GM23338 (cell line): ENCODE results near the gene LMF1. TPM values are rescaled to one million over a fixed set of nuclear protein-coding genes. Genes with fewer than 3 reads are reported as not detected.

Source experiments
- ATAC-seq: fragments of 200-7000 bp; cut with Tn5 transposase; 3 replicates; pipeline ENCODE4 v1.9.1; 2020
- DNase-seq: peaks from one replicate; pipeline ENCODE4 v3.0.0-alpha.2; 2015; ENCODE audit warnings: low spot score
- H2AFZ ChIP-seq: fragments of 200-600 bp; sonication (generic); 2 replicates; pipeline ENCODE4 v1.8.0; 2016; ENCODE audit warnings: antibody characterized with exemption, mild to moderate bottlenecking, moderate library complexity
- H3F3A ChIP-seq: fragments of 200-600 bp; sonication (generic); replicated peaks from 2 replicates; pipeline ENCODE4 v1.8.0; 2017; ENCODE audit warnings: antibody characterized with exemption, mixed run types, low read depth
- H3K27ac ChIP-seq: fragments of 200-600 bp; sonication (generic); 2 replicates; pipeline ENCODE4 v1.6.1; 2016; ENCODE audit warnings: low read depth
- H3K27me3 ChIP-seq: fragments of 200-600 bp; sonication (generic); 2 replicates; pipeline ENCODE4 v1.8.0; 2016; ENCODE audit warnings: mild to moderate bottlenecking, mixed run types, moderate library complexity; ENCODE audit not compliant: insufficient read depth
- H3K36me3 ChIP-seq: fragments of 200-600 bp; sonication (generic); 2 replicates; pipeline ENCODE4 v1.8.0; 2016; ENCODE audit warnings: mild to moderate bottlenecking; ENCODE audit not compliant: insufficient read depth
- H3K4me1 ChIP-seq: fragments of 200-600 bp; sonication (generic); 2 replicates; pipeline ENCODE4 v1.8.0; 2016; ENCODE audit warnings: mild to moderate bottlenecking, moderate library complexity; ENCODE audit not compliant: insufficient read depth
- H3K4me2 ChIP-seq: fragments of 200-600 bp; sonication (generic); 2 replicates; pipeline ENCODE4 v1.7.1; 2017; ENCODE audit warnings: mixed run types
- H3K4me3 ChIP-seq: fragments of 200-600 bp; sonication (generic); 2 replicates; pipeline ENCODE4 v1.6.1; 2016; ENCODE audit warnings: mixed run types
- H3K79me2 ChIP-seq: fragments of 200-600 bp; sonication (generic); replicated peaks from 2 replicates; pipeline ENCODE4 v1.8.0; 2017; ENCODE audit warnings: mild to moderate bottlenecking; ENCODE audit not compliant: insufficient read depth
- H3K9me2 ChIP-seq: fragments of 200-600 bp; sonication (generic); 2 replicates; pipeline ENCODE4 v1.8.0; 2017; ENCODE audit not compliant: insufficient read depth
- H4K20me1 ChIP-seq: fragments of 200-600 bp; sonication (generic); replicated peaks from 2 replicates; pipeline ENCODE4 v1.8.0; 2017; ENCODE audit warnings: mild to moderate bottlenecking; ENCODE audit not compliant: insufficient read depth
- H3K27ac Mint-ChIP-seq: 2 replicates; pipeline ENCODE4 v1.8.0; 2020; ENCODE audit warnings: inconsistent platforms, mild to moderate bottlenecking, moderate library complexity, mixed read lengths
- H3K27me3 Mint-ChIP-seq: 3 replicates; pipeline ENCODE4 v1.8.0; 2022; ENCODE audit warnings: low read depth, mild to moderate bottlenecking, moderate library complexity, mixed read lengths, inconsistent platforms; ENCODE audit not compliant: insufficient read depth, poor library complexity
- H3K36me3 Mint-ChIP-seq: 3 replicates; pipeline ENCODE4 v1.8.0; 2021; ENCODE audit warnings: low read depth, mild to moderate bottlenecking, inconsistent platforms, moderate library complexity, mixed read lengths
- H3K4me1 Mint-ChIP-seq: 3 replicates; pipeline ENCODE4 v1.8.0; 2020; ENCODE audit warnings: mild to moderate bottlenecking, inconsistent platforms, mixed read lengths
- H3K4me3 Mint-ChIP-seq: 3 replicates; pipeline ENCODE4 v1.8.0; 2021; ENCODE audit warnings: moderate library complexity, mild to moderate bottlenecking, inconsistent platforms, mixed read lengths
- H3K9me3 Mint-ChIP-seq: 3 replicates; pipeline ENCODE4 v1.8.0; 2020; ENCODE audit warnings: moderate library complexity, mild to moderate bottlenecking, inconsistent platforms, mixed read lengths
- CREB1 ChIP-seq: fragments of 250-450 bp; sonication (Bioruptor Pico); IDR thresholded peaks from 2 replicates; pipeline ENCODE4 v1.5.0; 2020; ENCODE audit warnings: low read depth, mild to moderate bottlenecking, moderate library complexity
- EZH2 ChIP-seq: fragments of 200-600 bp; sonication (generic); IDR thresholded peaks from one replicate; pipeline ENCODE4 v1.8.0; 2017; ENCODE audit warnings: antibody characterized with exemption, mild to moderate bottlenecking, low read depth; ENCODE audit not compliant: unreplicated experiment
- EZH2phosphoT487 ChIP-seq: fragments of 200-600 bp; sonication (generic); IDR thresholded peaks from one replicate; pipeline ENCODE4 v1.8.1; 2018; ENCODE audit warnings: antibody characterized with exemption; ENCODE audit not compliant: unreplicated experiment
- JUNB ChIP-seq: IDR thresholded peaks from one replicate; pipeline ENCODE4 v1.6.1; 2016; ENCODE audit warnings: antibody characterized with exemption; ENCODE audit not compliant: unreplicated experiment
- NANOG ChIP-seq: IDR thresholded peaks from 2 replicates; pipeline ENCODE4 v1.6.1; 2016; ENCODE audit warnings: antibody characterized with exemption, borderline replicate concordance
- POLR2AphosphoS5 ChIP-seq: IDR thresholded peaks from 2 replicates; pipeline ENCODE4 v1.6.1; 2016; ENCODE audit warnings: antibody characterized with exemption, low read depth
- STAT1 ChIP-seq: IDR thresholded peaks from one replicate; pipeline ENCODE4 v1.6.1; 2016; ENCODE audit warnings: antibody characterized with exemption; ENCODE audit not compliant: unreplicated experiment
- ZNF114 ChIP-seq: fragments of 250-450 bp; sonication (Bioruptor Pico); IDR thresholded peaks from 2 replicates; pipeline ENCODE4 v1.5.0; 2020; ENCODE audit warnings: mild to moderate bottlenecking, moderate library complexity
- ZNF331 ChIP-seq: fragments of 250-450 bp; sonication (Bioruptor Pico); IDR thresholded peaks from 2 replicates; pipeline ENCODE4 v1.5.0; 2020; ENCODE audit warnings: low read depth, mild to moderate bottlenecking, moderate library complexity
- polyA plus RNA-seq: library from polyadenylated mRNA; unstranded; fragments of >200 nt; fragmentation: Nextera tagmentation; extraction: Ambion mirVana; gene quantifications from 2 replicates; pipeline ENCODE4 v1.2.1, GENCODE V29; 2016
- total RNA-seq: library from RNA; depleted of rRNA; stranded (reverse); fragments of >200 nt; shearing (Covaris generic); gene quantifications from 2 replicates; pipeline ENCODE4 v1.2.3, GENCODE V29; 2014
- TF ChIP-seq, protein P1 (sequence below), 2 experiments: fragments of 200-600 bp in 1 of 2; sonication (generic) in 1 of 2; conservative IDR thresholded peaks; 2 replicates each; pipeline versions ENCODE4 v1.5.1 to v1.6.1; 2016 to 2017; ENCODE audit warnings: antibody characterized with exemption in 2 of 2, low read depth in 2 of 2, mild to moderate bottlenecking in 2 of 2, moderate library complexity in 1 of 2
- TF ChIP-seq, protein P2 (sequence below): IDR thresholded peaks from one replicate; pipeline ENCODE4 v1.6.1; 2018; ENCODE audit warnings: antibody characterized with exemption; ENCODE audit not compliant: unreplicated experiment
- TF ChIP-seq, protein P3 (sequence below): IDR thresholded peaks from 2 replicates; pipeline ENCODE4 v1.6.1; 2016; ENCODE audit warnings: antibody characterized with exemption

Gene LMF1
- total and polyA plus RNA-seq, 2 experiments from 2014 or later = 4.2 to 10.1 TPM

DNA sequence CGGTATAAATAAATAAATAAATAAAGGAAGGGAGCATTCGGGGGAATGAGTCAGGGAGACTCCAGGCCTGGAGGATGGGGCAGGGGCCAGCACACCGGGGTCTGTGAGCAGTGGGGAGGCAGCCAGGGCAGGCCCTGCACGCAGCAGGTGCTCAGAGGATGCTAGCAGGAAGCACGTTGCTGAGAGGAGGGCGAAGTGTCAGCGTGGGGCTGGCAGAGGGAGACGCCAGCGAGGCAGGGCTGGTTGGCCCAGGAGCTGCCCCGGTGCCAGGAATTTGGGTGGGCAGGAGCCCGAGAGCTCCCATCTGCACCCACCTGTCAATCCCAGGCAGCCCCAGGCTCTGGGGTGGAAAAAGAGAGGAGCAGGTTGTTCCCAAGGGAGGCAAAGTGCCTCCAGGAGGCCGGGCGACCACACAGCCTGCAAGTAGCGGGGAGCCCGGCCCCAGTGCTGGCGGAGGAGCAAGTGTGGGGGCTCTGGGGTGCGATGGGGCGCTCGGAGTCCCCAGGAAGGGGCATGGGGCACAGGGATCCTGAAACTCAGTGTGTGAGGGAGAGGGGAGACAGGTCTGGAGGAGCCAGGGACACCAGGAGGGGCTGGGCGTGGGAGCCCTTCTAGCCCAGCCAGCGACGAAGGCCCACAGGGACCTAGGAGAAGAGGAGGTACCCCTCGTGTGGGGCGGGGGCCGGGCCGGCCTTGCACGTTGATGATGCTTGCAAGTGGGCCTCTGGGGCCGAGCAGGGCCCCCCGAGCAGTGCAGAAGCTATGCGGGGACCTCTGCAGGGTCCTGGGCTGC, 38.8 kb upstream of the LMF1 start:
- Histone ChIP-seq H3K27me3 (no peaks in the 10 kb centered on the region), H3K4me3 (no peak overlapping the region)

DNA sequence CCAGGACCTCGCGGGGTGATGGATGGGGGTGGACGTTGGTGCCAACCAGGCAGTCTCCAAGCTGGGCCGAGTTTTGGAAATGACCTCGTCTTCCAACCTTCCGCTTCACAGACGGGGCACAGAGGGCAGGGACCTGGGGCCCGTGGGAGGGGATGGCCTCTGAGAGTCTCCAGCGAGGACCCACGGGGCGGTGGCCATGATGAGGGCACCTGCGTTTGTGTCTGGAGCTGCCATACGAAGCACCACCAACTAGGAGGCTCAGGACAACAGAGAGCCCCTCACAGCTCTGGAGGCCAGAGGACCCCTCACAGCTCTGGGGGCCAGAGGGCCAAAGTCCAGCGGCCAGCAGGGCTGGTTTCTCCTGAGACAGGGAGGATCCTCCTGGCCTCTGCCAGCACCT, 37.3 kb upstream of the LMF1 start:
- H3K4me2 ChIP-seq = no peak overlapping the region
- no peaks in the 10 kb centered on the region for H3K36me3 ChIP-seq
- no peak overlapping the region for H3K27ac ChIP-seq
- H3K27me3 Mint-ChIP-seq = peaks cover 7% of the 10 kb centered on the region
- no peaks in the 10 kb centered on the region for H3F3A ChIP-seq
- H3K4me1 Mint-ChIP-seq = no peaks in the 10 kb centered on the region
- no peak overlapping the region for H3K4me3 ChIP-seq
- no peak overlapping the region for H3K4me3 Mint-ChIP-seq
- H3K27ac Mint-ChIP-seq = no peak overlapping the region
- no peaks in the 10 kb centered on the region for H3K36me3 Mint-ChIP-seq
- no peaks in the 10 kb centered on the region for H4K20me1 ChIP-seq
- no peaks in the 10 kb centered on the region for H3K4me1 ChIP-seq
- ATAC-seq (no peak), DNase-seq (no peak)
- no peak overlapping the region for H2AFZ ChIP-seq
- H3K9me2 ChIP-seq = no peaks in the 10 kb centered on the region
- H3K27me3 ChIP-seq = no peaks in the 10 kb centered on the region
- no peaks in the 10 kb centered on the region for H3K9me3 Mint-ChIP-seq
- H3K79me2 ChIP-seq = no peaks in the 10 kb centered on the region
- TF ChIP-seq EZH2phosphoT487 (no peak), ZNF331 (CRISPR knock-in tag) (no peak), ZNF114 (no peak), STAT1 (no peak), JUNB (no peak), NANOG (no peak), POLR2AphosphoS5 (no peak)
- TF ChIP-seq, protein P1, sequence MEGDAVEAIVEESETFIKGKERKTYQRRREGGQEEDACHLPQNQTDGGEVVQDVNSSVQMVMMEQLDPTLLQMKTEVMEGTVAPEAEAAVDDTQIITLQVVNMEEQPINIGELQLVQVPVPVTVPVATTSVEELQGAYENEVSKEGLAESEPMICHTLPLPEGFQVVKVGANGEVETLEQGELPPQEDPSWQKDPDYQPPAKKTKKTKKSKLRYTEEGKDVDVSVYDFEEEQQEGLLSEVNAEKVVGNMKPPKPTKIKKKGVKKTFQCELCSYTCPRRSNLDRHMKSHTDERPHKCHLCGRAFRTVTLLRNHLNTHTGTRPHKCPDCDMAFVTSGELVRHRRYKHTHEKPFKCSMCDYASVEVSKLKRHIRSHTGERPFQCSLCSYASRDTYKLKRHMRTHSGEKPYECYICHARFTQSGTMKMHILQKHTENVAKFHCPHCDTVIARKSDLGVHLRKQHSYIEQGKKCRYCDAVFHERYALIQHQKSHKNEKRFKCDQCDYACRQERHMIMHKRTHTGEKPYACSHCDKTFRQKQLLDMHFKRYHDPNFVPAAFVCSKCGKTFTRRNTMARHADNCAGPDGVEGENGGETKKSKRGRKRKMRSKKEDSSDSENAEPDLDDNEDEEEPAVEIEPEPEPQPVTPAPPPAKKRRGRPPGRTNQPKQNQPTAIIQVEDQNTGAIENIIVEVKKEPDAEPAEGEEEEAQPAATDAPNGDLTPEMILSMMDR (conservative IDR thresholded peaks at IDR 0.05; ENCODE audit: low read depth in 2 of 2) = no peak
- TF ChIP-seq, protein P2, sequence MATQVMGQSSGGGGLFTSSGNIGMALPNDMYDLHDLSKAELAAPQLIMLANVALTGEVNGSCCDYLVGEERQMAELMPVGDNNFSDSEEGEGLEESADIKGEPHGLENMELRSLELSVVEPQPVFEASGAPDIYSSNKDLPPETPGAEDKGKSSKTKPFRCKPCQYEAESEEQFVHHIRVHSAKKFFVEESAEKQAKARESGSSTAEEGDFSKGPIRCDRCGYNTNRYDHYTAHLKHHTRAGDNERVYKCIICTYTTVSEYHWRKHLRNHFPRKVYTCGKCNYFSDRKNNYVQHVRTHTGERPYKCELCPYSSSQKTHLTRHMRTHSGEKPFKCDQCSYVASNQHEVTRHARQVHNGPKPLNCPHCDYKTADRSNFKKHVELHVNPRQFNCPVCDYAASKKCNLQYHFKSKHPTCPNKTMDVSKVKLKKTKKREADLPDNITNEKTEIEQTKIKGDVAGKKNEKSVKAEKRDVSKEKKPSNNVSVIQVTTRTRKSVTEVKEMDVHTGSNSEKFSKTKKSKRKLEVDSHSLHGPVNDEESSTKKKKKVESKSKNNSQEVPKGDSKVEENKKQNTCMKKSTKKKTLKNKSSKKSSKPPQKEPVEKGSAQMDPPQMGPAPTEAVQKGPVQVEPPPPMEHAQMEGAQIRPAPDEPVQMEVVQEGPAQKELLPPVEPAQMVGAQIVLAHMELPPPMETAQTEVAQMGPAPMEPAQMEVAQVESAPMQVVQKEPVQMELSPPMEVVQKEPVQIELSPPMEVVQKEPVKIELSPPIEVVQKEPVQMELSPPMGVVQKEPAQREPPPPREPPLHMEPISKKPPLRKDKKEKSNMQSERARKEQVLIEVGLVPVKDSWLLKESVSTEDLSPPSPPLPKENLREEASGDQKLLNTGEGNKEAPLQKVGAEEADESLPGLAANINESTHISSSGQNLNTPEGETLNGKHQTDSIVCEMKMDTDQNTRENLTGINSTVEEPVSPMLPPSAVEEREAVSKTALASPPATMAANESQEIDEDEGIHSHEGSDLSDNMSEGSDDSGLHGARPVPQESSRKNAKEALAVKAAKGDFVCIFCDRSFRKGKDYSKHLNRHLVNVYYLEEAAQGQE = no peak
- TF ChIP-seq, protein P3, sequence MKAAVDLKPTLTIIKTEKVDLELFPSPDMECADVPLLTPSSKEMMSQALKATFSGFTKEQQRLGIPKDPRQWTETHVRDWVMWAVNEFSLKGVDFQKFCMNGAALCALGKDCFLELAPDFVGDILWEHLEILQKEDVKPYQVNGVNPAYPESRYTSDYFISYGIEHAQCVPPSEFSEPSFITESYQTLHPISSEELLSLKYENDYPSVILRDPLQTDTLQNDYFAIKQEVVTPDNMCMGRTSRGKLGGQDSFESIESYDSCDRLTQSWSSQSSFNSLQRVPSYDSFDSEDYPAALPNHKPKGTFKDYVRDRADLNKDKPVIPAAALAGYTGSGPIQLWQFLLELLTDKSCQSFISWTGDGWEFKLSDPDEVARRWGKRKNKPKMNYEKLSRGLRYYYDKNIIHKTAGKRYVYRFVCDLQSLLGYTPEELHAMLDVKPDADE = no peak

More for the DNA sequence above, 38.8 kb upstream of the LMF1 start:
- TF ChIP-seq EZH2 (no peak), ZNF331 (CRISPR knock-in tag) (no peak), CREB1 (CRISPR knock-in tag) (no peak)
- no peaks in the 10 kb centered on the region for H3K4me1 ChIP-seq
- H4K20me1 ChIP-seq = no peaks in the 10 kb centered on the region
- Mint-ChIP-seq H3K36me3 (no peaks in the 10 kb centered on the region), H3K9me3 (no peaks in the 10 kb centered on the region), H3K4me3 (no peak overlapping the region), H3K27me3 (peaks cover 9% of the 10 kb centered on the region), H3K4me1 (no peaks in the 10 kb centered on the region), H3K27ac (no peak overlapping the region)
- no peaks in the 10 kb centered on the region for H3K79me2 ChIP-seq
- no peak for ATAC-seq
- H3K4me2 ChIP-seq = no peak overlapping the region
- DNase-seq = no peak
- no peak overlapping the region for H3K27ac ChIP-seq
- H3F3A ChIP-seq = no peaks in the 10 kb centered on the region
- H3K9me2 ChIP-seq = no peaks in the 10 kb centered on the region
- no peak overlapping the region for H2AFZ ChIP-seq
- H3K36me3 ChIP-seq = no peaks in the 10 kb centered on the region
